ENCODE measurements around the gene C3orf22. TPM values are rescaled to one million over a fixed set of nuclear protein-coding genes. Genes with fewer than 3 reads are reported as not detected.

C3orf22 gene
- total RNA-seq, 4 donors from 2014 or later, result not detected

DNA sequence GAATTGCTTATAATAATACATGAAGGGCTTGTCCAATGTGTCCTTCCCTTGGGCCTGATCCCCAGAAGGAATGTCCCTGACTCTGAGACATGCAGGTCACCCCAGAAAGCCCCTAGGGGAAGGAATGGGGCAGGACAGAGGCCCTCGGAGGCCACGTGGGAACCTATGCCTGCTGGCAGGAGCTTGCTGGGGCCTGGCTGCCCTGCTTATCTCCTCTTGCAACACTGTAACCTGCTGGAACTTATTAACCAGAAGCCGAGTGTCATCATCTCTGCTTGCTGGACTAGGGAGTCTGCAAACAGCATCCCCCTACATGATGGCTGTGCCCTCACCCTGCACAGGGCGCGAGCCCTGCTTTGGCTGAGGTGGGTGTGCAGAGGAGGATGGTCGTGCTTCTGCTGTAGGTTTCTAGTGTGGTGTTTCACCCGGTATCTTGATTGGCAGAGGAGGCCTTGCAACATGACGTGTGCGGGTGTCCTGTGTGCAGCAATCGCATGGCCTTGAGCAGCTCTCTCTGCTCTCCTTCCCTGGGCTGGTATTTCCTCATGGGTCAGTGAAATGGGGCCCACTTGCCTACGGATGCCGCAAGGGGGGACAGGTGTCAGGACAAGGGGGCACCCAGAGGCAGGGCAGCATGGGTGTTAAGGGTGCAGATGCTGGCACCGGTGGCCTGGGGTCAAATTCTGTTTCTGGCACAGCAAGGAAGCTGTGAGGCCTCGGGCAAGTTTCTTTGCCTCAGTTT is 29.8 kb downstream of the C3orf22 start:
- Histone ChIP-seq H3K4me3 (no peak overlapping the region), H3K4me1 (peaks cover 0 to 11% (median 7%) of the 10 kb centered on the region in 3 donors), H3K36me3 (no peaks in the 10 kb centered on the region), H3K27me3 (peaks cover 26% of the 10 kb centered on the region), H3K9me3 (no peaks in the 10 kb centered on the region), H3K27ac (no peak overlapping the region)
- WGBS, 2 donors (ENCODE audit: low coverage in 1 of 2), result 86% methylated on average over 3 of the region's 14 CpGs; no CpG with 5 or more reads in 1 of the 2 donors
- ATAC-seq, result no peak
- TF ChIP-seq POLR2AphosphoS5 (IDR thresholded peaks at IDR 0.05) (no peak), CTCF (IDR thresholded peaks at IDR 0.05) (no peak), EP300 (IDR thresholded peaks at IDR 0.05) (no peak), POLR2A (IDR thresholded peaks at IDR 0.05) (no peak)

DNA sequence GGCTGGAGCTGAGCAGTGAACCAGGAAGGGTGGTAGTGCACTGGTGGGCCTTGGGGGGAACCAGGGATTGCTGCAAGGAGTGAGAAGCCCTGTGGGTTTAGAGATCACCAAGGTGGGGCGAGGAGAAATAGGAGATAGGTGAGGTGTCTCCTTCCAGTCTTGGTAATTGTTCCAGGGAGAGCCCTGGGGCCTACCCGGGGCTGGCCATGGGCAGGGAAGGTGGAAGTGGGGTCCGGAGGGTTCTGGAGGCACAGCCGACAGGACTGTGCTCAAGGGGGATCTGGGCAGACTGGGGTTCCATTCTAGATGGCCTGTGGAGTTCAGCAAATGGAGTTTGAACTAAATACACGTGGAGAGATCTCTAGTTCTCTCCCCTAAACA is 30.3 kb downstream of the C3orf22 start:
- WGBS, 2 donors (ENCODE audit: low coverage in 1 of 2), result 91 to 100% methylated on average over 2 to 3 of the region's 5 CpGs
- Histone ChIP-seq H3K9me3 (no peaks in the 10 kb centered on the region), H3K27ac (no peak overlapping the region), H3K36me3 (no peaks in the 10 kb centered on the region), H3K4me1 (peaks cover 0 to 15% (median 10%) of the 10 kb centered on the region in 3 donors), H3K27me3 (peaks cover 32% of the 10 kb centered on the region), H3K4me3 (no peak overlapping the region)
- no peak for ATAC-seq
- TF ChIP-seq CTCF (IDR thresholded peaks at IDR 0.05), result no peak

DNA sequence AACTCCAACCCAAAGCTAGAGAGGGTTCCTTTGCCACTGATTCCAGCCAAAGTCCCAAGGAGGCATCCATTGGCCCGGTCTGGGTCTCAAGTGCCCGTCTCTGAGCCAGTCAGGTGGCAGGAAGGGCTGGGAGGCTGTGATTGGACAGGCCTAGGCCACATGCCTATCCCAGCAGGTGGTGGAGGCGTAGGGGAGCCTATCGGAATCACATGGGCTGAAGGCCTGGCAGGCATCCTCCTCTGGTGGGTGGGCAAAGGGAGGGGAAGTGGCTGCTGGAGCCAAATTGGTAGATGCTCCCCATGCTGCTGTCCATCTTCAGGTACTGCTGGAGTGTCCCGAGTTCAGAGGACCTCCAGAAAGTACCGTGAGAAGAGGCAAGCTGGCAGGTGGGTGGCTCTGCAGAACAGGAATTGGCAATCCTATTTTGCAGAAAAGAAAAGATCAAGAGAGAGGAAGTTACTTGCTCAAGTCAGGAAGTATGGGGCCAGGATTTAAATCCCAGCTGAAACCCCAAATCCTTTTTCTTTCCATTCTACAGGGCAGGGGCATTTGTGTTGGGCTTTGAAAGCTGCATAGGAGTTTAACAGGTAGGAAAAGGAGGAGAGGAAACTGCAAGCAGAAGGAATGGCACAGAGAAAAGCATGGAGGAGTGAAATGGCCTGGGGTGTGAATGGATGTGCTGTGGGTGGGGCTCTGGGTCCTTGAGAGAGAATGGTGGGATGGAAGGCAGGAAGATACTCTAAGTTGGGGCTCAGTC is 31.1 kb downstream of the C3orf22 start:
- Histone ChIP-seq H3K4me1 (peaks cover 0 to 15% (median 10%) of the 10 kb centered on the region in 3 donors), H3K27me3 (peaks cover 39% of the 10 kb centered on the region), H3K4me3 (no peak overlapping the region), H3K27ac (no peak overlapping the region), H3K36me3 (no peaks in the 10 kb centered on the region), H3K9me3 (no peaks in the 10 kb centered on the region)
- ATAC-seq, result no peak
- TF ChIP-seq CTCF (IDR thresholded peaks at IDR 0.05) (no peak), POLR2AphosphoS5 (IDR thresholded peaks at IDR 0.05) (no peak), EP300 (IDR thresholded peaks at IDR 0.05) (no peak), POLR2A (IDR thresholded peaks at IDR 0.05) (no peak)
- 92% methylated on average over 2 of the region's 6 CpGs; no CpG with 5 or more reads in 1 of the 2 donors for WGBS, 2 donors (ENCODE audit: low coverage in 1 of 2)

GRCh38 chr3:126527006-126527405 is 31.7 kb downstream of the C3orf22 start:
- Histone ChIP-seq H3K27me3 (peaks cover 39% of the 10 kb centered on the region), H3K36me3 (no peaks in the 10 kb centered on the region), H3K27ac (no peak overlapping the region), H3K4me1 (peaks cover 0 to 15% (median 10%) of the 10 kb centered on the region in 3 donors), H3K4me3 (no peak overlapping the region), H3K9me3 (no peaks in the 10 kb centered on the region)
- WGBS, 2 donors (ENCODE audit: low coverage in 1 of 2), result no CpG with 5 or more reads among the region's 7 CpGs
- ATAC-seq, result no peak
- TF ChIP-seq CTCF (IDR thresholded peaks at IDR 0.05) (no peak), POLR2AphosphoS5 (IDR thresholded peaks at IDR 0.05) (no peak), POLR2A (IDR thresholded peaks at IDR 0.05) (no peak), EP300 (IDR thresholded peaks at IDR 0.05) (no peak)

- TF ChIP-seq POLR2AphosphoS5 (IDR thresholded peaks at IDR 0.05), result no peak
- no peak for TF ChIP-seq CTCF (IDR thresholded peaks at IDR 0.05)
- no peak for TF ChIP-seq POLR2A (IDR thresholded peaks at IDR 0.05)
- TF ChIP-seq EP300 (IDR thresholded peaks at IDR 0.05), result no peak
- H3K27me3 ChIP-seq, result peaks cover 39% of the 10 kb centered on the region
- ATAC-seq, result no peak
- no peaks in the 10 kb centered on the region for H3K36me3 ChIP-seq
- WGBS, 2 donors (ENCODE audit: low coverage in 1 of 2), result no CpG with 5 or more reads among the region's 7 CpGs
- no peaks in the 10 kb centered on the region for H3K9me3 ChIP-seq
- H3K4me3 ChIP-seq, result no peak overlapping the region
- peaks cover 0 to 15% (median 10%) of the 10 kb centered on the region in 3 donors for H3K4me1 ChIP-seq
- no peak overlapping the region for H3K27ac ChIP-seq
Observed at GRCh38 chr3:126526668-126527005, 32.1 kb downstream of the C3orf22 start.

Data from gastroesophageal sphincter (tissue), 4 donors.